Heart right ventricle (tissue), 16 donors: Measurements from ENCODE around the gene ASB13. TPM values are rescaled to one million over a fixed set of nuclear protein-coding genes. Genes with fewer than 3 reads are reported as not detected.

Experiments
- ATAC-seq, 8 donors: fragments of 200-7000 bp; cut with Tn5 transposase; one replicate each; pipeline ENCODE4 v1.9.1; 2020; ENCODE audit warnings: mild to moderate bottlenecking in 8 of 8, moderate library complexity in 8 of 8, moderate number of reproducible peaks in 1 of 8
- DNase-seq, 2 donors: peaks; one replicate each; pipeline ENCODE4 v3.0.0-alpha.2; 2020
- H3K27ac ChIP-seq, 10 donors: fragments of 200-600 bp; sonication (generic) in 2 of 10; one replicate each; pipeline versions ENCODE4 v1.5.0 to v1.8.0; 2020 to 2022; ENCODE audit warnings: mild to moderate bottlenecking in 3 of 10
- H3K27me3 ChIP-seq, 7 donors: fragments of 200-600 bp; one replicate each; pipeline ENCODE4 v1.8.0; 2021 to 2022; ENCODE audit warnings: mild to moderate bottlenecking in 2 of 7
- H3K36me3 ChIP-seq, 9 donors: fragments of 200-600 bp; sonication (generic) in 1 of 9; one replicate each; pipeline versions ENCODE4 v1.5.0 to v1.8.0; 2020 to 2022; ENCODE audit warnings: mild to moderate bottlenecking in 2 of 9
- H3K4me1 ChIP-seq, 9 donors: fragments of 200-600 bp; sonication (generic) in 1 of 9; one replicate each; pipeline versions ENCODE4 v1.5.0 to v1.8.0; 2020 to 2022; ENCODE audit warnings: mild to moderate bottlenecking in 4 of 9
- H3K4me3 ChIP-seq, 10 donors: fragments of 200-600 bp; sonication (generic) in 2 of 10; one replicate each; pipeline versions ENCODE4 v1.5.0 to v1.8.0; 2020 to 2022; ENCODE audit warnings: mild to moderate bottlenecking in 7 of 10, moderate library complexity in 2 of 10
- H3K9me3 ChIP-seq, 11 donors: fragments of 200-600 bp in 10 of 11; sonication (generic) in 2 of 11; one replicate each; pipeline versions ENCODE4 v1.5.0 to v1.8.0; 2013 to 2022; ENCODE audit warnings: mild to moderate bottlenecking in 2 of 11, control low read depth in 1 of 11, moderate library complexity in 1 of 11
- CTCF ChIP-seq, 9 donors: fragments of 200-600 bp; sonication (generic) in 2 of 9; IDR thresholded peaks; one replicate each; pipeline versions ENCODE4 v1.5.0 to v1.8.0; 2021 to 2022; ENCODE audit warnings: antibody characterized with exemption in 9 of 9, mild to moderate bottlenecking in 5 of 9, moderate library complexity in 1 of 9
- WGBS, 2 donors: extraction: QIAGEN DNeasy Blood & Tissue Kit; methylation state at CpG; one replicate each; pipeline ENCODE4 v1.1.7; 2013; ENCODE audit warnings: inconsistent platforms in 1 of 2; 5-methylcytosine and 5-hydroxymethylcytosine counted together
- intact Hi-C, 10 donors: fragments of 100-400 bp; cut with DNase I; formaldehyde crosslinking; loops; one replicate each; pipeline versions ENCODE4 v1.11.1 to v1.14.2; 2022
- polyA plus RNA-seq, 2 donors: library from polyadenylated mRNA; stranded (reverse); fragments of 200-250 nt; gene quantifications; one replicate each; pipeline ENCODE4 v1.2.3, GENCODE V29; 2013
- total RNA-seq, 10 donors: library from RNA; stranded (reverse); fragmentation: NEBNext Ultra II Directional in 3 of 10; extraction: Animal tissue kit (Norgen Biotek cat#: 25700) in 3 of 10; gene quantifications; one replicate each; pipeline versions ENCODE4 v1.2.1 to v1.2.4, GENCODE V29; 2021 to 2023
- donor health status: Arrhythmogenic right ventricular cardiomyopathy.
- donor health status: ischemic (EF 13 %, LVEDD 7.1; RV severe dilation, severe dysfunction).
- donor health status: healthy with polysubstance abuse.
- donor health status: DM: no; HTN: yes; CAD: no.
- donor health status: DM: no; HTN: no; CAD: no.
- donor health status: ischemic (EF 25% LVEDD 6.9; RV normal size, moderate dysfunction).
- donor health status: ischemic (EF 25% LVEDD 5.7; RV mildly dilated, moderate dysfunction).
- donor health status: healthy.
- donor health status: DM: yes; HTN: yes; CAD: no.
- donor health status: Ischemic cardiomyopathy.
- donor health status: ischemic (EF 35%, LVEDD 5.7; RV mildly dilated, moderate dysfunction).
- donor health status: nonischemic (EF 11% LVEDD 7.7; RV severe dilation, severe dysfunction).
- donor health status: DM: yes; HTN: yes; CAD: no.
- donor health status: PGD.
- donor health status: ischemic (EF 29% LVEDD 5.4; RV normal size, mild dysfunction).
- donor health status: nonischemic (EF 23%, LVEDD 6.1; RV moderate dilation, normal function).

Gene ASB13
- total and polyA plus RNA-seq, 12 donors = 8.4 to 18.0 (median 13.4) TPM

GRCh38 chr10:5708356-5708755 lies 42.0 kb upstream of the ASB13 start:
- Histone ChIP-seq H3K4me1 (peaks cover 0 to 30% (median 20%) of the 10 kb centered on the region in 9 donors), H3K9me3 (no peaks in the 10 kb centered on the region), H3K27ac (no peak overlapping the region), H3K36me3 (no peaks in the 10 kb centered on the region), H3K4me3 (no peak overlapping the region), H3K27me3 (no peaks in the 10 kb centered on the region)
- ATAC-seq (no peak), DNase-seq (no peak)
- TF ChIP-seq CTCF (IDR thresholded peaks at IDR 0.05) = no peak
- intact Hi-C loops = no loop called here

- ATAC-seq (no peak), DNase-seq (no peak)
- Histone ChIP-seq H3K27me3 (no peaks in the 10 kb centered on the region), H3K36me3 (no peaks in the 10 kb centered on the region), H3K4me1 (peaks cover 0 to 39% (median 20%) of the 10 kb centered on the region in 9 donors), H3K9me3 (no peaks in the 10 kb centered on the region), H3K27ac (no peak overlapping the region), H3K4me3 (no peak overlapping the region)
- TF ChIP-seq CTCF (IDR thresholded peaks at IDR 0.05) = no peak
- intact Hi-C loops = loop anchor here in 1 of 10 donors (10.0 kb wide), 1 partner anchor 177 kb away; no protein-coding TSS in a partner anchor
- WGBS, 2 donors = 94 to 100% methylated on average over 1 of the region's 1 CpG
Observed at GRCh38 chr10:5698062-5698461, 31.7 kb upstream of the ASB13 start.

GRCh38 chr10:5697342-5697741 lies 30.9 kb upstream of the ASB13 start:
- H3K36me3 ChIP-seq = no peaks in the 10 kb centered on the region
- DNase-seq (no peak), ATAC-seq (no peak)
- intact Hi-C loops = loop anchor here in 1 of 10 donors (10.0 kb wide), 1 partner anchor 177 kb away; no protein-coding TSS in a partner anchor
- no peak overlapping the region for H3K27ac ChIP-seq
- no peak overlapping the region for H3K4me3 ChIP-seq
- TF ChIP-seq CTCF (IDR thresholded peaks at IDR 0.05) = no peak
- 98 to 100% methylated on average over 2 of the region's 2 CpGs for WGBS, 2 donors
- H3K9me3 ChIP-seq = no peaks in the 10 kb centered on the region
- peaks cover 0 to 46% (median 26%) of the 10 kb centered on the region in 9 donors for H3K4me1 ChIP-seq
- H3K27me3 ChIP-seq = no peaks in the 10 kb centered on the region

- peaks cover 0 to 64% (median 34%) of the 10 kb centered on the region in 9 donors for H3K4me1 ChIP-seq
- DNase-seq = no peak
- 73 to 87% methylated on average over 1 of the region's 1 CpG for WGBS, 2 donors
Observed at GRCh38 chr10:5694573-5694972, 28.2 kb upstream of the ASB13 start.

More at GRCh38 chr10:5694573-5694972, 28.2 kb upstream of the ASB13 start:
- no peaks in the 10 kb centered on the region for H3K27me3 ChIP-seq
- no peak for TF ChIP-seq CTCF (IDR thresholded peaks at IDR 0.05)
- no peak overlapping the region for H3K27ac ChIP-seq
- no peaks in the 10 kb centered on the region for H3K36me3 ChIP-seq
- intact Hi-C loops = loop anchor here in 1 of 10 donors (10.0 kb wide), 1 partner anchor 180 kb away; no protein-coding TSS in a partner anchor
- ATAC-seq = no peak
- no peak overlapping the region for H3K4me3 ChIP-seq
- no peaks in the 10 kb centered on the region for H3K9me3 ChIP-seq
